ENCODE results near the gene SPNS2. TPM values are rescaled to one million over a fixed set of nuclear protein-coding genes. Genes with fewer than 3 reads are reported as not detected.

The SPNS2 gene
- total and polyA plus RNA-seq, 4 donors: 17.7 to 67.3 (median 41.5) TPM

DNA sequence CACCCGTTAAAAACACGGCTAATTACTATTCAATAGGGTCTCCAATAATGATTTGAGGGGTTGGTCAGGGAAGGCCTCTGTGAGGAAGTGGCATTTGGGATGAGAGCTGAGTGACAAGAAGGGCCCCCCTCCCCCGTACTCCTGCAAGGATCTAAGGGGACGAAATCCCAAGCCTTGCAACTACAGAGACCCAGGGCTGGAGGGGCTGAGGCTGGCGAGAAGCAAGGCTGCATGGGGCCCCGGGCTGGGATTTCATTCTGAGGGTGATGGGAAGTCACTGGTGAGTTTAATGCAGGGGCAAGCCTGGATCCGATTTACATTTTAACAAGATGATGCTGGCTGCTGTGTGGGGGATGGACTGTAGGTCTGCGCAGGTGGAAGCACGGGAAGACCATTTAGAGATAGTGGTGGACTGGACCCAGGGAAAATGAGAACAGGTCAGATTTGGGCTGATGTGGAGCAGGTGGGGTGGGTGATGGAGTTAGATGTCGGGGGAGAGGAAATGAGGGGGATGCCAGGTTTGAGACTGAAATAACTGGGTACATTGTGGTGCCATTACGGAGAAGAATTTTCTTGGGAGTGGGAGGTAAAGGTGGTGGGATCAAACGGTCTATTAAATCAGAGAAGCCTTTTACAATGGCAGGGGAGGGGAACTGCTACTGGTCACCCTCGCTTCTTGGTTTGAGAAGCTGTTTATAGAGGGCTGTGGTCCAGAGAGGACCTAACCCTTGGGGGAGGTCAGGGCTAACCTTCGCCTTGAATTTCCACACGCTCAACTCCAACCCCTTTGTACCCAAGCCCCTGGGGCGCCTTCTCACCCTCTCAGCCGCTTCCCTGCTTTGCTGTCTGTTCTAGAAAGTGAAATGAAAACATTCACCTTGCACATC lies 57.4 kb downstream of the SPNS2 start:
- H3K36me3 ChIP-seq (ENCODE audit: control insufficient read depth, insufficient read depth, low read length): peaks cover 28% of the 10 kb centered on the region
- peak overlapping the region; percentile 80 for H3K4me3 ChIP-seq (ENCODE audit: low read depth, low read length)
- H3K27me3 ChIP-seq (ENCODE audit: control insufficient read depth, insufficient read depth, low read length): no peaks in the 10 kb centered on the region
- DNase-seq (ENCODE audit: low read depth in 4 of 6, low spot score in 6 of 6): no peak
- H3K27ac ChIP-seq (ENCODE audit: low read depth, low read length): peak overlapping the region; percentile 83
- peaks cover 26% of the 10 kb centered on the region for H3K4me1 ChIP-seq (ENCODE audit: control insufficient read depth, insufficient read depth, low read length)
- H3K9me3 ChIP-seq (ENCODE audit: control insufficient read depth, insufficient read depth, low read length): no peaks in the 10 kb centered on the region
- 46% methylated on average over 10 of the region's 17 CpGs for WGBS (ENCODE audit: insufficient coverage)

GRCh38 chr17:4556996-4557395 lies 58.3 kb downstream of the SPNS2 start:
- 83% methylated on average over 3 of the region's 4 CpGs for WGBS (ENCODE audit: insufficient coverage)

DNA sequence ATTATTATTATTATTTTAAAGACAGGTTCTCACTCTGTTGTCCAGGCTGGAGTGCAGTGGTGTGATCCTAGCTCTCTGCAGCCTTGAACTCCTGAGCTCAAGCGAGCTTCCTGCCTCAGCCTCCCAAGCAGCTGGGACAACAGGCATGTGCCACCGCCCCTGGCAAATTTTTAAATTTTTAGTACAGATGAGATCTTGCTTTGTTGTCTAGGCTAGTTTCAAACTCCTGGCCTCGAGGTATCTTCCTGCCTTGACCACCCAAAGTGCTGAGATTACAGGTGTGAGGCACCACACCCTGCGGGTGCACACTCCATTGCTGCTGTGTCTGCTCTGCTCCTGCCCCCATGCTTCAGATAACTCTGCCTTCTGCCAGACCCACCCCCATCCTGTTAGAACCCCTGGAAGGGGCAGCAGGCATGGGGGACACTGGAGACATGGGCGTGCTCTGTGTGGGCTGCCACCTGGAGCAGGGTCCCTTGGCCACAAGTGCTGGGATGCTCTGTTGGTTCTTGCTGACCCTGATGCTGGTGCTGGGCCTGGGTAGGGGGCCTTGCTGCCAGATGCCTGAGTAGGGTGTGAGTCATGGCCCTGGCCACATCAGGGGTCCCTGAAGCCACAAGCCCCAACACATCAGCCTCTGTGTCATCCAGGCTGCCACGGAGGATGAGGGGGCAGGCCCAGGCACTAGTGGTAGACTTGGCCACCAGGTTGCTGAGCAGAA lies 59.1 kb downstream of the SPNS2 start:
- Histone ChIP-seq H3K27me3 (ENCODE audit: control insufficient read depth, insufficient read depth, low read length) (peaks cover 3% of the 10 kb centered on the region), H3K4me3 (ENCODE audit: low read depth, low read length) (no peak overlapping the region), H3K4me1 (ENCODE audit: control insufficient read depth, insufficient read depth, low read length) (peaks cover 26% of the 10 kb centered on the region), H3K9me3 (ENCODE audit: control insufficient read depth, insufficient read depth, low read length) (no peaks in the 10 kb centered on the region), H3K27ac (ENCODE audit: low read depth, low read length) (no peak overlapping the region), H3K36me3 (ENCODE audit: control insufficient read depth, insufficient read depth, low read length) (peaks cover 11% of the 10 kb centered on the region)
- no peak for DNase-seq (ENCODE audit: low read depth in 4 of 6, low spot score in 6 of 6)
- 91% methylated on average over 5 of the region's 6 CpGs for WGBS (ENCODE audit: insufficient coverage)

More at GRCh38 chr17:4556996-4557395, 58.3 kb downstream of the SPNS2 start:
- H3K27me3 ChIP-seq (ENCODE audit: control insufficient read depth, insufficient read depth, low read length): no peaks in the 10 kb centered on the region
- H3K36me3 ChIP-seq (ENCODE audit: control insufficient read depth, insufficient read depth, low read length): peaks cover 19% of the 10 kb centered on the region
- H3K4me3 ChIP-seq (ENCODE audit: low read depth, low read length): no peak overlapping the region
- no peak overlapping the region for H3K27ac ChIP-seq (ENCODE audit: low read depth, low read length)
- no peak for DNase-seq (ENCODE audit: low read depth in 4 of 6, low spot score in 6 of 6)
- H3K4me1 ChIP-seq (ENCODE audit: control insufficient read depth, insufficient read depth, low read length): peaks cover 26% of the 10 kb centered on the region
- no peaks in the 10 kb centered on the region for H3K9me3 ChIP-seq (ENCODE audit: control insufficient read depth, insufficient read depth, low read length)

DNA sequence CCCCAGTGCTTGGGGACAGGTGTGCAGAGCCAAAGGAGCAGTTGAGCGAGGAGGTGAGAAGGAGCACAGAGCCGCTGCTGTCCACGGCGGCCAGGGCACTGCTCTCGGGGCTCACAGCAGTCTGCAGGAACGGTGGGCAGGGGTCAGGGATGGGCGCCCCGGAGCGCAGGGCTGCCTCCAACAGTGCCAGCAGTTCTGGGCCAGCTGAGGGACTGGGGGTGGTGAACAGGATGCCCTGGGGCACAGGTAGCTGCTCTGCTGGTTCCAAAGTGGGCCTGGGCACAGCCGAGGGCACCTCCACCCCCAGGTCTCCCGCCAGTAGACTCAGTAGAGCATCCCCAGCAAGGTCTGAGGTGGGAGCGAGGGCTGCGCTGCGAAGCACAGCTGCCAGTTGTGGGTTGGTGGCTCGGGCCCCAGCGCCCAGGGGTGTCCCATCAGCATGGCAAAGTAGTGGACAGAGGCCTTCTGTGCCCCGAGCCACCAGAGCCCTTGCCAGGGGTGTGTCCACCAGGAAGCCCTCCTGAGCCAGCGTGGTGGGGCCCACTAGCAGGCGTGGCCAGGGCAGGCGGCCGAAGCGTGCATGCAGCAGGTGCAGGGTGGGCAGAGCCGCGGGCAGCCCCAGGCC lies 59.8 kb downstream of the SPNS2 start:
- Histone ChIP-seq H3K4me3 (ENCODE audit: low read depth, low read length) (no peak overlapping the region), H3K27ac (ENCODE audit: low read depth, low read length) (no peak overlapping the region), H3K9me3 (ENCODE audit: control insufficient read depth, insufficient read depth, low read length) (no peaks in the 10 kb centered on the region), H3K27me3 (ENCODE audit: control insufficient read depth, insufficient read depth, low read length) (peaks cover 3% of the 10 kb centered on the region), H3K36me3 (ENCODE audit: control insufficient read depth, insufficient read depth, low read length) (peaks cover 6% of the 10 kb centered on the region), H3K4me1 (ENCODE audit: control insufficient read depth, insufficient read depth, low read length) (peaks cover 26% of the 10 kb centered on the region)
- no peak for DNase-seq (ENCODE audit: low read depth in 4 of 6, low spot score in 6 of 6)
- 90% methylated on average over 24 of the region's 24 CpGs for WGBS (ENCODE audit: insufficient coverage)

- Histone ChIP-seq H3K4me1 (ENCODE audit: control insufficient read depth, insufficient read depth, low read length) (peaks cover 18% of the 10 kb centered on the region), H3K27ac (ENCODE audit: low read depth, low read length) (no peak overlapping the region), H3K9me3 (ENCODE audit: control insufficient read depth, insufficient read depth, low read length) (no peaks in the 10 kb centered on the region), H3K4me3 (ENCODE audit: low read depth, low read length) (no peak overlapping the region), H3K27me3 (ENCODE audit: control insufficient read depth, insufficient read depth, low read length) (peaks cover 3% of the 10 kb centered on the region), H3K36me3 (ENCODE audit: control insufficient read depth, insufficient read depth, low read length) (no peaks in the 10 kb centered on the region)
- 51% methylated on average over 17 of the region's 17 CpGs for WGBS (ENCODE audit: insufficient coverage)
- no peak for DNase-seq (ENCODE audit: low read depth in 4 of 6, low spot score in 6 of 6)
These were observed 60.6 kb downstream of the SPNS2 start for GRCh38 chr17:4559139-4559791.

- H3K36me3 ChIP-seq (ENCODE audit: control insufficient read depth, insufficient read depth, low read length): no peaks in the 10 kb centered on the region
- H3K27ac ChIP-seq (ENCODE audit: low read depth, low read length): no peak overlapping the region
- H3K27me3 ChIP-seq (ENCODE audit: control insufficient read depth, insufficient read depth, low read length): peaks cover 3% of the 10 kb centered on the region
- H3K4me3 ChIP-seq (ENCODE audit: low read depth, low read length): no peak overlapping the region
- H3K9me3 ChIP-seq (ENCODE audit: control insufficient read depth, insufficient read depth, low read length): no peaks in the 10 kb centered on the region
- 91% methylated on average over 5 of the region's 5 CpGs for WGBS (ENCODE audit: insufficient coverage)
- DNase-seq (ENCODE audit: low read depth in 4 of 6, low spot score in 6 of 6): no peak
- peaks cover 11% of the 10 kb centered on the region for H3K4me1 ChIP-seq (ENCODE audit: control insufficient read depth, insufficient read depth, low read length)
These were observed 61.3 kb downstream of the SPNS2 start for GRCh38 chr17:4559966-4560365.

- H3K4me1 ChIP-seq (ENCODE audit: control insufficient read depth, insufficient read depth, low read length): peaks cover 10% of the 10 kb centered on the region
- no peak for DNase-seq (ENCODE audit: low read depth in 4 of 6, low spot score in 6 of 6)
- H3K36me3 ChIP-seq (ENCODE audit: control insufficient read depth, insufficient read depth, low read length): no peaks in the 10 kb centered on the region
- no peak within 1 kb of the TSS for H3K27ac ChIP-seq (ENCODE audit: low read depth, low read length)
- WGBS (ENCODE audit: insufficient coverage): 83% methylated on average over 12 of the region's 12 CpGs
- H3K27me3 ChIP-seq (ENCODE audit: control insufficient read depth, insufficient read depth, low read length): peaks cover 3% of the 10 kb centered on the region
- H3K9me3 ChIP-seq (ENCODE audit: control insufficient read depth, insufficient read depth, low read length): no peaks in the 10 kb centered on the region
- H3K4me3 ChIP-seq (ENCODE audit: low read depth, low read length): no peak within 1 kb of the TSS
These were observed 61.7 kb downstream of the SPNS2 start, which contains the start of gene GGT6 for GRCh38 chr17:4560421-4560820. GGT6 (minus strand) TSS chr17:4560577; CDS start chr17:4560521, 56 bp downstream.

GRCh38 chr17:4560837-4561256 lies 62.2 kb downstream of the SPNS2 start:
- WGBS (ENCODE audit: insufficient coverage): 59% methylated on average over 9 of the region's 11 CpGs

More at GRCh38 chr17:4560837-4561256, 62.2 kb downstream of the SPNS2 start:
- Histone ChIP-seq H3K27me3 (ENCODE audit: control insufficient read depth, insufficient read depth, low read length) (peaks cover 3% of the 10 kb centered on the region), H3K9me3 (ENCODE audit: control insufficient read depth, insufficient read depth, low read length) (no peaks in the 10 kb centered on the region), H3K4me3 (ENCODE audit: low read depth, low read length) (no peak overlapping the region), H3K27ac (ENCODE audit: low read depth, low read length) (no peak overlapping the region), H3K36me3 (ENCODE audit: control insufficient read depth, insufficient read depth, low read length) (no peaks in the 10 kb centered on the region), H3K4me1 (ENCODE audit: control insufficient read depth, insufficient read depth, low read length) (peaks cover 6% of the 10 kb centered on the region)
- DNase-seq (ENCODE audit: low read depth in 4 of 6, low spot score in 6 of 6): peak in 1 of 6 donors; percentile 33
